Ishikawa (cell line): ENCODE measurements around the gene PACSIN1.

Experiments used
- CEBPB ChIP-seq: IDR thresholded peaks from 2 replicates; pipeline ENCODE4 v1.6.1; 2012
- CREB1 ChIP-seq: IDR thresholded peaks from 2 replicates; pipeline ENCODE4 v1.6.1; 2012; ENCODE audit warnings: low read depth
- EGR1 ChIP-seq: IDR thresholded peaks from 2 replicates; pipeline ENCODE4 v1.6.1; 2012
- EP300 ChIP-seq: IDR thresholded peaks from 2 replicates; pipeline ENCODE4 v1.6.1; 2012; ENCODE audit warnings: borderline replicate concordance
- FOXM1 ChIP-seq: IDR thresholded peaks from 2 replicates; pipeline ENCODE4 v1.6.1; 2012; ENCODE audit warnings: low read depth, borderline replicate concordance
- MAX ChIP-seq: IDR thresholded peaks from 2 replicates; pipeline ENCODE4 v1.6.1; 2012
- NFIC ChIP-seq: IDR thresholded peaks from 2 replicates; pipeline ENCODE4 v1.6.1; 2012
- RAD21 ChIP-seq: IDR thresholded peaks from 2 replicates; pipeline ENCODE4 v1.6.1; 2012; ENCODE audit warnings: low read depth
- TAF1 ChIP-seq: IDR thresholded peaks from 2 replicates; pipeline ENCODE4 v1.6.1; 2012; ENCODE audit warnings: low read depth, mild to moderate bottlenecking
- TCF12 ChIP-seq: IDR thresholded peaks from 2 replicates; pipeline ENCODE4 v1.6.1; 2012; ENCODE audit warnings: low read depth
- TEAD4 ChIP-seq: IDR thresholded peaks from 2 replicates; pipeline ENCODE4 v1.6.1; 2012
- USF1 ChIP-seq: IDR thresholded peaks from 2 replicates; pipeline ENCODE4 v1.6.1; 2012
- YY1 ChIP-seq: IDR thresholded peaks from 2 replicates; pipeline ENCODE4 v1.6.1; 2012; ENCODE audit warnings: low read depth
- ZBTB7A ChIP-seq: IDR thresholded peaks from 2 replicates; pipeline ENCODE4 v1.6.1; 2012; ENCODE audit warnings: low read depth
- TF ChIP-seq, protein P1 (sequence below): IDR thresholded peaks from 2 replicates; pipeline ENCODE4 v1.6.1; 2012; ENCODE audit warnings: low read depth, mild to moderate bottlenecking

The PACSIN1 gene

GRCh38 chr6:34566830-34567546, 101.1 kb downstream of the PACSIN1 start:
- TF ChIP-seq RAD21 (no peak), TAF1 (no peak), CREB1 (no peak), FOXM1 (no peak), TEAD4 (no peak), EGR1 (no peak), CEBPB (no peak), TCF12 (no peak), MAX (no peak), YY1 (no peak), NFIC (no peak), USF1 (no peak), EP300 (no peak), ZBTB7A (no peak)
- TF ChIP-seq, protein P1, sequence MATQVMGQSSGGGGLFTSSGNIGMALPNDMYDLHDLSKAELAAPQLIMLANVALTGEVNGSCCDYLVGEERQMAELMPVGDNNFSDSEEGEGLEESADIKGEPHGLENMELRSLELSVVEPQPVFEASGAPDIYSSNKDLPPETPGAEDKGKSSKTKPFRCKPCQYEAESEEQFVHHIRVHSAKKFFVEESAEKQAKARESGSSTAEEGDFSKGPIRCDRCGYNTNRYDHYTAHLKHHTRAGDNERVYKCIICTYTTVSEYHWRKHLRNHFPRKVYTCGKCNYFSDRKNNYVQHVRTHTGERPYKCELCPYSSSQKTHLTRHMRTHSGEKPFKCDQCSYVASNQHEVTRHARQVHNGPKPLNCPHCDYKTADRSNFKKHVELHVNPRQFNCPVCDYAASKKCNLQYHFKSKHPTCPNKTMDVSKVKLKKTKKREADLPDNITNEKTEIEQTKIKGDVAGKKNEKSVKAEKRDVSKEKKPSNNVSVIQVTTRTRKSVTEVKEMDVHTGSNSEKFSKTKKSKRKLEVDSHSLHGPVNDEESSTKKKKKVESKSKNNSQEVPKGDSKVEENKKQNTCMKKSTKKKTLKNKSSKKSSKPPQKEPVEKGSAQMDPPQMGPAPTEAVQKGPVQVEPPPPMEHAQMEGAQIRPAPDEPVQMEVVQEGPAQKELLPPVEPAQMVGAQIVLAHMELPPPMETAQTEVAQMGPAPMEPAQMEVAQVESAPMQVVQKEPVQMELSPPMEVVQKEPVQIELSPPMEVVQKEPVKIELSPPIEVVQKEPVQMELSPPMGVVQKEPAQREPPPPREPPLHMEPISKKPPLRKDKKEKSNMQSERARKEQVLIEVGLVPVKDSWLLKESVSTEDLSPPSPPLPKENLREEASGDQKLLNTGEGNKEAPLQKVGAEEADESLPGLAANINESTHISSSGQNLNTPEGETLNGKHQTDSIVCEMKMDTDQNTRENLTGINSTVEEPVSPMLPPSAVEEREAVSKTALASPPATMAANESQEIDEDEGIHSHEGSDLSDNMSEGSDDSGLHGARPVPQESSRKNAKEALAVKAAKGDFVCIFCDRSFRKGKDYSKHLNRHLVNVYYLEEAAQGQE, result no peak

DNA sequence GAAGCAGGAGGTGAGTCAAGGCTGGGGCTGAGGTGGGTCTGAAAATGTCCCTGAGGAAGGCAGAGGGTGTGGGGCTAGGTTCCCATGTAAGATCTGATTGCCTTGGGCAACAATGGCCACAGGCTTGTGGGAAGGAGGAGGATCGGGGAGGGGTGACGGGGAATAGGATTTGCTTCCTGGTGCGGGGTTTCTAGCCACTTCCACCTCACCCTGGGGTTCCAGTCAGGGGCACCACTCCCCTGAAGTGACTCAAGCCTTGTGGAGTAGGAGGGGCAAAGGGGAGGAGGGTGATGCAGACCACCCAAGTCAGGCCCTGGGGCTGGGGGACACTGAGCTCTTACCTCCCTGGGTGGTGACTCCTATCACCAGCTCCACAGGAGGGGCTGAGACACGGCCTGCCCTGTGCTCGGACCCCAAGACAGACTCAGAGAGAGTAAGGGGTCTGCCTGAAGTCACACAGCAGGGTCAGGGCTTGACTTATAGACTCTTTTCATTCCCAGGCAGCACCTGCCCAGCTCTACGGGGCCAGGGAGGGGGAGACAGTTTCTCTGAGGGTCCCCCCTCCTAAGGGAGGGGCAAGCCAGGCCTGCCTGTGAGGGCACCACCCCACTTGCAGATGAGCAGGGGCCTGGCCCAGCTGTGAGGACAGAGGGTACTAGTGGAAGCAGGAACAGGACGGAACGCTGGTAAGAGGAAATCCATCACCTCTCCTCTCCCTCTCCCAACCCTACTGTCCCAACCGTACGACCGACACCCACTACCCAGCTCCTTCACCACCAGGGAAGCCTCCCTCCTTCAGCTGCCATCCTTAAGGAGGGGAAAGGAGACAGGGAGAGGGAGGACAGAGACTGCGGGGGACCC, 102.7 kb downstream of the PACSIN1 start:
- TF ChIP-seq YY1 (no peak), TAF1 (no peak), EP300 (no peak), MAX (no peak), CREB1 (no peak), CEBPB (no peak), FOXM1 (no peak), TCF12 (no peak), ZBTB7A (no peak), USF1 (no peak), EGR1 (no peak), TEAD4 (no peak), NFIC (no peak), RAD21 (no peak)
- TF ChIP-seq, protein P1, result no peak

DNA sequence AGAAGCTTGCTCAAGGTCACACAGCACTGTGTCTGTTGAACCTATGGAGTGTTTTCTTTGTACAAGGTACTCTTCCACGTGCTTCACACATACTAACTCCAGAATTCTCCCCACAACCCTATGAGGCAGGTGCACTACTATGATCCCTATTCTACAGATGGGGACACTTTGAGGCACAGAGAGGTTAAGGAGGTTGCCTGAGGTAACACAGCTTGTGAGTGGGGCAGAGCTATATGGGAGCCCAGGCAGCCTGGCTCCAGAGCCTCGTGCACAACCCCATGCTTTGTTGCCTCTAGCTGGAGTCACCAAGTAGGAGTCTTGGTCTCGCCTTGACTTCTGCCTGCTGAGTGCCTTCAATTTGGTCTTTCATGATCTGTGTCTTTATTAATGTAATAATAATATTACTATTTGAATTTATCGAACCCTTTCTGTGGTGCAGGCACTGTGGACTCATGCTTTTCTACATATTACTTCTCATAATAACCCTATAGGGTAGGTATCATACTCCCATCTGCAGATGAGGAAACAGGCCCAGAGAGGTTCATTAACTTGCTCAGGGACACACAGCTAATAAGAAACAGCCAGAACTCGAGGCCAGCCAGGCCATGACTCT, 103.6 kb downstream of the PACSIN1 start:
- TF ChIP-seq EP300 (no peak), EGR1 (no peak), TAF1 (no peak), MAX (no peak), RAD21 (no peak), USF1 (no peak), TEAD4 (no peak), ZBTB7A (no peak), CREB1 (no peak), FOXM1 (no peak), NFIC (no peak), TCF12 (no peak), YY1 (no peak)

DNA sequence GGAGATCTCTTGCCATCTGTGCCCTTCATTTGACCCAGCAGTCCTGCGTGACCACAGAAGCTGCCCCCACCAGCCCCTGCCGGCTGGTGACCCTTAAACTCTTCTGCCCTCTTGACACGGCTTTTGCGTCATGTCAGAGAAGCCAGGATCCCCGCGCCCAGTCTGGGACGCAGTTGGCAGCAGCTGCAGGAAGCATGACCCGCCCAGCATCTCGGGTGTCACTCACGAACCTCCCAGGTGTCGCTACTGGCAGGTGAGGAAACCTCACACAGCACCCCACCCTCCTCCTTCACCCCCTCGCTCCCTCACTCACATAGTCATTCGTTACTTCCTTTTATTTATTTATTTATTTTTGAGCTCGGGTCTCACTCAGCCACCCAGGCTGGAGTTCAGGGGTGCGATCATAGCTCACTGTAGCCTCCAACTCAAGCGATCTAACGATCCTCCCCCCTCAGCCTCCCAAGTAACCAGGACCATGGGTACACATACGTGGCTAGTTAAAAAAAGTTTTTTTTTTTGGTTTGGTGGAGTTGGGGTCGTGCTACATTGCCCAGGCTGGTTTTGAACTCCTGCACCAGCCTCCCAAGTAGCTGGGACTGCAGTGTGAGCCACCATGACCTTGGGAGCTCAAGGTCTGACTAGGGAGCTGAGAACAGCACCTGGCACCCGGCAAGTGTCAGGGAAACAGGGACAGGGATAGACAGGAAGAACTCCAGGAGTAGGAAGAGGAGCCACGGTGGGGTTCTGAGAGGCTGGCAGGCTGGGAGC, 104.4 kb downstream of the PACSIN1 start:
- no peak for TF ChIP-seq USF1
- no peak for TF ChIP-seq NFIC
- TF ChIP-seq TEAD4, result no peak
- TF ChIP-seq, protein P1, result no peak
